ENCODE measurements around the gene CYP2A7.
A peak's percentile ranks its signal among the peaks of the same experiment; 100 is the strongest.
"Not testable (repeated sequence)": the region's sequence is repeated elsewhere in the genome, so short reads cannot be mapped to it uniquely, and the experiment has no call there.

Gene CYP2A7

GRCh38 chr19:40838477-40838876 lies 43.6 kb downstream of the CYP2A7 start:
- DNase-seq = not testable (repeated sequence)

DNA sequence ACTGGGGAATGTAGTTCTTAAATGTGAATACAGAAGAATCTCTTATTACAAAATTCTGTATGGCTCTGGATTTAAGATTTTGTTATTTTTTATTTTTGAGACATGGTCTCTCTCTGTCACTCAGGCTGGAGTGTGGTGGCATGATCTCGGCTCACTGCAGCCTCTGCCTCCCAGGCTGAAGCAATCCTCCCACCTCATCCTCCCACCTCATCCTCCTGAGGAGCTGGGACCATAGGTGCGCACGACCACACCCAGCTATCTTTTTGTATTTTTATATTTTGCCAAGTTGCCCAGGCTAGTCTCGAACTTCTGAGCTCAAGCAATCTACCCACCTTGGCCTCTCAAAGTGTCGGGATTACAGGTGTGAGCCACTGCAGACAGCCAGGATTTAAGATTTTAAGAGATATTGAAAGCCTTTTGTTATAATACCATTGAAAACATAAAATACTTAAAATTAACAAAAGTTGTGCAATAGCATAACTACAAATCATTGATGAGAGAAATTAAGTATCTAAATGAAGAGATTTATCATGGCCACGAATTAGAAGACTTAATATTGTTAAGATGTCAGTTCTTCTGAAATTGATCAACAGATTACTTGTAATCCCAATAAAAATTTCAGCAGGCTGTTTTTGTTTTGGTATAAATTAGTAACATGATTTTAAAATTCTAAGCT lies 45.1 kb downstream of the CYP2A7 start:
- DNase-seq = no peak

DNA sequence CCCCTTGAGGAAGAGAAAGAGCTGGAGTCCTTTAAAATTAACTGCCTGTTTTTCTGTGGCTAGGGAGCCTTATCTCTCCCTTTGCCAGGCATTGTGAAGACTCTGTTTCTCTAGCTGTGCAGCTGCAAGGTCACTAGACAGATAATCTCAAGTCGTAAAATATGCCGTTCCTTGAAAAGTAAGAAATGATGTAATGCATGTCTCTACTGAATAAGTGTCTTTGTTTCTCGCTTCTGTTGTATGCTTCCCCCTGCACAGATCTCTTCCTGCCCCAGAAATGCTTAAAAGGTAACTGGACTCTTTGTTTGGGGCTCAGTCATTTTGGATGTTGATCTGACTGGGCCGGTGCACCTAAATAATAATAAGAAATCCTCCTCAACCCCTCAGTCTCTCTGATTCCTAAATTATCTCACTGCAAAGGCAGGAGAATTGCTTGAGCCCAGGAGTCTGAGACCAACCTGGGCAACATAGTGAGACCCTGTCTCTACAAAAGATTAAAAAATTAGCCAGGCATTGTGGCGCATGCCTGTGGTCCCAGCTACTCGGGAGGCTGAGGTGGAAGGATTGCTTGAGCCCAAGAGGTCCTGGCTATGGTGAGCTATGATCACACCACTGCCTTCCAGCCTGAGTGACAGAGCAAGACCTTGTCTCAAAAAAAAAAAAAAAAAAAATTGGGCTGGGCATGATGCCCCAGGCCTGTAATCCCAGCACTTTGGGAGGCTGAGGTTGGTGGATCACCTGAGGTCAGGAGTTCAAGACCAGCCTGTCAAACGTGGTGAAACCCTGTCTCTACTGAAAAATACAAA lies 48.1 kb downstream of the CYP2A7 start:
- not testable (repeated sequence) for DNase-seq

GRCh38 chr19:40832431-40832790 lies 49.6 kb downstream of the CYP2A7 start:
- DNase-seq = not testable (repeated sequence)

GRCh38 chr19:40831502-40832430 lies 50.3 kb downstream of the CYP2A7 start:
- no peak for DNase-seq

GRCh38 chr19:40830741-40831140 lies 51.3 kb downstream of the CYP2A7 start:
- not testable (repeated sequence) for DNase-seq

- DNase-seq = no peak
Measured at GRCh38 chr19:40829205-40829604, 52.8 kb downstream of the CYP2A7 start.

- DNase-seq = no peak
Measured at GRCh38 chr19:40827386-40828247, 54.4 kb downstream of the CYP2A7 start.

DNA sequence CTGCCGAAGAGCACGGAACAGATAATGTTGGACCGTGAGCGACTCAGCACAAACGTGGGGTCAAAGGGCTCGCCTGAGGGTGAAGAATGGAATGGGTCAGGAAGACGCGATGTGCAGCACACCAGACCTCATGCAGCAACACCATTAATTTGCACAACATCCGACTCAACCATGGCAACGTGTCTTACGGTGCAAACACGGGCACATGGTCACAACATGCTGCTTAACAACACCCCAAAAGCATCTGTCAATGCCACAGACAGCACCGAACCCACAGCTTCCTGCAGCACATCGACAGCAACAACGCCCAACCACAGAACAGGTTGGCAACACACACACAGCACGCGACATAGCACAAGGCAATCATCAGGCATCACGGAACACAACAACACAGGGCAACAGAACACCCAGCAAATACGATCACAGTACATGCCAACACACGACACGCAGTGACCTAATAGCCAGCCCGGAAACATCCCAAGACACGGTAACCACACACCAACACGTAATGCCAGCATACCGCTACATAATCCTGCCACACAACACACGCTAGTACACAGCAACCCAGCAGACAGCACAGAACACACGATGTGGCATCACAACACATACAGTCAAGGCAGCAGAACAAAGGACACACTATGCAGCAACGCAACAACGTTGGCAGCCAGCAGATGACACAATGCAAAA lies 55.2 kb downstream of the CYP2A7 start:
- peak in 4 of 5 donors; percentile 51 to 76 (median 64) for DNase-seq

GRCh38 chr19:40826312-40826698 lies 55.7 kb downstream of the CYP2A7 start:
- DNase-seq = not testable (repeated sequence)

- DNase-seq = not testable (repeated sequence)
Measured at GRCh38 chr19:40825460-40826095, 56.5 kb downstream of the CYP2A7 start.

All from T-helper 1 cell (primary cell).